Loucy (cell line): ENCODE measurements around the gene CCL18.

Experiments
- H2AFZ ChIP-seq: fragments of 200-600 bp; sonication (generic); 2 replicates; pipeline ENCODE4 v1.6.0; 2016; ENCODE audit warnings: antibody characterized with exemption, mild to moderate bottlenecking, low read length, moderate library complexity
- H3F3A ChIP-seq: fragments of 200-600 bp; 2 replicates; pipeline ENCODE4 v1.6.0; 2016; ENCODE audit warnings: antibody characterized with exemption, low read depth, mild to moderate bottlenecking
- H3K27me3 ChIP-seq: fragments of 200-600 bp; sonication (generic); 2 replicates; pipeline ENCODE4 v1.6.1; 2014; ENCODE audit warnings: low read length, mild to moderate bottlenecking; ENCODE audit not compliant: insufficient read depth, poor library complexity, severe bottlenecking
- H3K36me3 ChIP-seq: fragments of 200-600 bp; sonication (generic); 2 replicates; pipeline ENCODE4 v1.6.1; 2016; ENCODE audit warnings: low read length; ENCODE audit not compliant: insufficient read depth
- H3K4me1 ChIP-seq: fragments of 200-600 bp; sonication (generic); 2 replicates; pipeline ENCODE4 v1.5.1; 2014; ENCODE audit warnings: low read length, mild to moderate bottlenecking; ENCODE audit not compliant: insufficient read depth, poor library complexity, severe bottlenecking
- H3K4me2 ChIP-seq: fragments of 200-600 bp; sonication (generic); 2 replicates; pipeline ENCODE4 v1.6.0; 2014; ENCODE audit warnings: antibody characterized with exemption, low read length, low read depth, mild to moderate bottlenecking; ENCODE audit not compliant: poor library complexity, severe bottlenecking
- H3K4me3 ChIP-seq: fragments of 200-600 bp; sonication (generic); 2 replicates; pipeline ENCODE4 v1.5.1; 2014; ENCODE audit warnings: low read length, mild to moderate bottlenecking, mixed read lengths; ENCODE audit not compliant: poor library complexity, severe bottlenecking
- H3K79me2 ChIP-seq: fragments of 200-600 bp; sonication (generic); 2 replicates; pipeline ENCODE4 v1.6.1; 2014; ENCODE audit warnings: low read length; ENCODE audit not compliant: insufficient read depth
- H3K9ac ChIP-seq: fragments of 200-600 bp; sonication (generic); 2 replicates; pipeline ENCODE4 v1.6.0; 2014; ENCODE audit warnings: mild to moderate bottlenecking, low read depth, low read length, moderate library complexity; ENCODE audit not compliant: poor library complexity, severe bottlenecking
- H3K9me2 ChIP-seq: fragments of 200-600 bp; sonication (generic); replicated peaks from 2 replicates; pipeline ENCODE4 v1.6.1; 2016; ENCODE audit warnings: low read depth, low read length, mixed read lengths
- H3K9me3 ChIP-seq: fragments of 200-600 bp; sonication (generic); 2 replicates; pipeline ENCODE4 v1.6.1; 2014; ENCODE audit warnings: mild to moderate bottlenecking, antibody characterized with exemption, low read length, low read depth; ENCODE audit not compliant: insufficient read depth
- H4K20me1 ChIP-seq: fragments of 200-600 bp; sonication (generic); 2 replicates; pipeline ENCODE4 v1.6.0; 2014; ENCODE audit warnings: antibody characterized with exemption, low read length, mild to moderate bottlenecking; ENCODE audit not compliant: insufficient read depth, poor library complexity, severe bottlenecking
- CTCF ChIP-seq: fragments of 200-600 bp; sonication (generic); conservative IDR thresholded peaks from 2 replicates; pipeline ENCODE4 v1.5.1; 2014; ENCODE audit warnings: mild to moderate bottlenecking, antibody characterized with exemption, low read length
- EZH2phosphoT487 ChIP-seq: fragments of 200-600 bp; IDR thresholded peaks from 2 replicates; pipeline ENCODE4 v1.6.1; 2018; ENCODE audit warnings: antibody characterized with exemption, mild to moderate bottlenecking, moderate library complexity, borderline replicate concordance

CCL18 gene

GRCh38 chr17:36060816-36061215 lies 3.3 kb upstream of the CCL18 start:
- Histone ChIP-seq H4K20me1 (no peaks in the 10 kb centered on the region), H3K4me3 (no peak overlapping the region), H3K9ac (no peak overlapping the region), H3K27me3 (no peaks in the 10 kb centered on the region), H3K4me1 (no peaks in the 10 kb centered on the region), H3F3A (no peaks in the 10 kb centered on the region), H3K4me2 (no peak overlapping the region), H2AFZ (no peak overlapping the region), H3K9me3 (no peaks in the 10 kb centered on the region), H3K36me3 (no peaks in the 10 kb centered on the region), H3K9me2 (no peaks in the 10 kb centered on the region), H3K79me2 (no peaks in the 10 kb centered on the region)
- no peak for TF ChIP-seq CTCF

- Histone ChIP-seq H3F3A (no peaks in the 10 kb centered on the region), H3K4me1 (no peaks in the 10 kb centered on the region), H3K9me2 (no peaks in the 10 kb centered on the region), H3K4me2 (no peak overlapping the region), H3K27me3 (no peaks in the 10 kb centered on the region), H3K36me3 (no peaks in the 10 kb centered on the region), H3K79me2 (no peaks in the 10 kb centered on the region), H3K9me3 (no peaks in the 10 kb centered on the region), H3K9ac (no peak overlapping the region), H3K4me3 (no peak overlapping the region), H4K20me1 (no peaks in the 10 kb centered on the region), H2AFZ (no peak overlapping the region)
- TF ChIP-seq EZH2phosphoT487 (no peak), CTCF (no peak)
Measured at GRCh38 chr17:36066365-36066985, 2.4 kb downstream of the CCL18 start.

DNA sequence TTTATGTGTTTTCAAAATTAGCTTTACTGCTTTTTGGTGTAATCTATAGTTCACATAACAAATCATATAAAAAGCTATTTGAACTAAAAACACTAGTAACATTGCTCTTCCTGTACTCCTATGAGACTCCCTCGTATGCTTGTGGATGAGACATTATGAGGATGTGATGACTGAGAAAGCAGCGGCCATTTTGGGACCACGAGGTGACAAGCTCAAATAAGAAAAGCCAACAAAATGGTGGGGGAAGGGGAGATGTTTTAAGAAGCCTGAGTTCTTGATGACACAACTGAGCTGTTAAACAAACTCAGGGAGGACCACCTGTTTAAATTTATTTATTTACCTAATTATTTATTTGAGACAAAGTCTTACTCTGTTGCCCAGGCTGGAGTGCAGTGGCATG lies 4.5 kb downstream of the CCL18 start:
- H3K4me3 ChIP-seq = no peak overlapping the region
- TF ChIP-seq EZH2phosphoT487 = no peak
- TF ChIP-seq CTCF = no peak
- no peak overlapping the region for H2AFZ ChIP-seq
- no peak overlapping the region for H3K4me2 ChIP-seq
- H4K20me1 ChIP-seq = no peaks in the 10 kb centered on the region
- H3F3A ChIP-seq = no peaks in the 10 kb centered on the region
- H3K36me3 ChIP-seq = no peaks in the 10 kb centered on the region
- no peaks in the 10 kb centered on the region for H3K79me2 ChIP-seq
- no peaks in the 10 kb centered on the region for H3K27me3 ChIP-seq
- no peaks in the 10 kb centered on the region for H3K9me2 ChIP-seq
- H3K9me3 ChIP-seq = no peaks in the 10 kb centered on the region
- no peak overlapping the region for H3K9ac ChIP-seq
- no peaks in the 10 kb centered on the region for H3K4me1 ChIP-seq
